PC-3 (cell line): ENCODE data around the gene ERCC2. TPM values are rescaled to one million over a fixed set of nuclear protein-coding genes. Genes with fewer than 3 reads are reported as not detected.

ENCODE experiments used
- ATAC-seq: fragments of 200-7000 bp; cut with Tn5 transposase; 2 replicates; pipeline ENCODE4 v1.9.1; 2020; ENCODE audit warnings: mild to moderate bottlenecking, moderate library complexity
- BruUV-seq: library from RNA; stranded (reverse); fragments of 400-500 nt; replicated peaks from 2 replicates; lab custom pipeline; 2021; lab: Mats Ljungman, UMichigan
- CTCF ChIA-PET: fragments of 300-600 bp; sonication (Branson Sonifier 250); formaldehyde crosslinking; loops from one replicate; lab custom pipeline; 2022; ENCODE audit warnings: antibody characterized with exemption; lab: Charles Lee
- POLR2A ChIA-PET: fragments of 300-600 bp; sonication (Branson Sonifier 250); formaldehyde crosslinking; loops from one replicate; lab custom pipeline; 2022; ENCODE audit warnings: antibody characterized with exemption; ENCODE audit not compliant: unreplicated experiment; lab: Charles Lee
- DNase-seq: peaks from one replicate; pipeline ENCODE4 v3.0.0-alpha.2; 2015
- H2AFZ ChIP-seq: fragments of 300-600 bp; sonication (generic); 2 replicates; pipeline ENCODE4 v1.6.0; 2016; ENCODE audit warnings: antibody characterized with exemption, low read length
- H3F3A ChIP-seq: fragments of 300-600 bp; sonication (generic); one replicate; pipeline ENCODE4 v1.6.0; 2017; ENCODE audit warnings: antibody characterized with exemption, low read length, control low read depth, mild to moderate bottlenecking; ENCODE audit not compliant: unreplicated experiment
- H3K27ac ChIP-seq: fragments of 300-600 bp; sonication (generic); 2 replicates; pipeline ENCODE4 v1.5.1; 2016; ENCODE audit warnings: mild to moderate bottlenecking, low read length
- H3K27me3 ChIP-seq: fragments of 300-600 bp; sonication (generic); 2 replicates; pipeline ENCODE4 v1.6.1; 2016; ENCODE audit warnings: low read length, mixed read lengths
- H3K36me3 ChIP-seq: fragments of 300-600 bp; sonication (generic); 2 replicates; pipeline ENCODE4 v1.6.1; 2016; ENCODE audit warnings: low read depth, mixed run types, low read length, mixed read lengths
- H3K4me1 ChIP-seq: fragments of 300-600 bp; sonication (generic); 2 replicates; pipeline ENCODE4 v1.5.1; 2016; ENCODE audit warnings: low read length; ENCODE audit not compliant: insufficient read depth
- H3K4me2 ChIP-seq: fragments of 300-600 bp; sonication (generic); 2 replicates; pipeline ENCODE4 v1.6.0; 2016; ENCODE audit warnings: low read length
- H3K4me3 ChIP-seq: fragments of 300-600 bp; sonication (generic); 2 replicates; pipeline ENCODE4 v1.5.1; 2016; ENCODE audit warnings: mild to moderate bottlenecking, low read length, mixed read lengths
- H3K79me2 ChIP-seq: fragments of 300-600 bp; sonication (generic); 2 replicates; pipeline ENCODE4 v1.6.1; 2017; ENCODE audit warnings: low read length, mixed read lengths
- H3K9ac ChIP-seq: fragments of 300-600 bp; sonication (generic); 2 replicates; pipeline ENCODE4 v1.6.0; 2016; ENCODE audit warnings: mild to moderate bottlenecking, low read length
- H3K9me2 ChIP-seq: fragments of 300-600 bp; sonication (generic); replicated peaks from 2 replicates; pipeline ENCODE4 v1.6.1; 2016; ENCODE audit warnings: mixed run types, low read length, mixed read lengths
- H3K9me3 ChIP-seq: fragments of 300-600 bp; sonication (generic); 2 replicates; pipeline ENCODE4 v1.6.1; 2016; ENCODE audit warnings: low read length, mixed read lengths
- H4K20me1 ChIP-seq: fragments of 300-600 bp; sonication (generic); 2 replicates; pipeline ENCODE4 v1.6.1; 2016; ENCODE audit warnings: low read length, mixed read lengths
- EZH2 ChIP-seq: fragments of 300-600 bp; sonication (generic); IDR thresholded peaks from one replicate; pipeline ENCODE4 v1.6.1; 2017; ENCODE audit warnings: antibody characterized with exemption, mild to moderate bottlenecking, low read length; ENCODE audit not compliant: unreplicated experiment
- EZH2phosphoT487 ChIP-seq: fragments of 300-600 bp; sonication (generic); IDR thresholded peaks from 2 replicates; pipeline ENCODE4 v1.6.1; 2018; ENCODE audit warnings: mild to moderate bottlenecking, antibody characterized with exemption, low read length, borderline replicate concordance
- intact Hi-C: fragments of 100-400 bp; cut with micrococcal nuclease; formaldehyde crosslinking; loops from 2 replicates; pipeline ENCODE4 v1.9.0; 2023
- total RNA-seq: library from RNA; depleted of rRNA; stranded (reverse); fragments of >200 nt; gene quantifications from 2 replicates; pipeline ENCODE4 v1.2.3, GENCODE V29; 2014
- TF ChIP-seq, protein P1 (sequence below): fragments of 300-600 bp; sonication (generic); conservative IDR thresholded peaks from 2 replicates; pipeline ENCODE4 v1.5.1; 2017; ENCODE audit warnings: antibody characterized with exemption, low read depth, mild to moderate bottlenecking, low read length

The ERCC2 gene
- total RNA-seq, 1 experiment from 2014 or later = 48.0 TPM

DNA sequence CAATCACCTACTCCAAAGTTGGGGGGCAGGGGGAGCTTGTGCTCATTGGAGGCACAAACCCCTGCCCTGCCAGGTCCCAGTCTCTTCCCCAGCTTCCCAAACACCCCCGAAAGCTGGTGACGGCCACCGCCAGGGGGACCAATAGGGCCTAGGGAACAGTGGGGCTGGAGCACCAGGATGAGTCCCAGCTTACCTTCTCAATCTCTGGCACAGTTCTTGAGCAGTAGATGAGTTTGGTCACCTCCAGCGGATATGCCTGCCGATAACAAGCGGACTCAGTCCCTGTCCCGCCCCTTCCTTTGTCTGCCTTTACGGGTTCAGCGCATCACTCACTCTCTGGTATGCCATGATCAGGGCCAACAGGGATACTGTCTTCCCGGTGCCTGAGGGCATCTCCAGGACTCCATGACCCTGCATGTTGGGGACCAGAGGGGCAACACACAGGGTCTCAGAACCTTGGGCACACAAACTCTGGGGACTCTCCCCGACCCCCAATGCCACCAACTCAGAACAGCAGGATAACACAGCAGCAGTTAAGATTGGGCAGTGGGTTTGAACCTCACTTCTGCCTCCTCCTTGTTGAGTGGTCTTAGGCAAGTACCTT, 1.5 kb downstream of the ERCC2 start:
- Histone ChIP-seq H3K9me3 (no peaks in the 10 kb centered on the region), H3K4me2 (peak overlapping the region; percentile 93), H3K27ac (no peak overlapping the region), H3K4me3 (peak overlapping the region; percentile 94), H3K36me3 (no peaks in the 10 kb centered on the region), H3K4me1 (peaks cover 7% of the 10 kb centered on the region), H3K9ac (no peak overlapping the region), H2AFZ (no peak overlapping the region), H3F3A (no peaks in the 10 kb centered on the region), H3K79me2 (peaks cover 29% of the 10 kb centered on the region), H3K9me2 (no peaks in the 10 kb centered on the region), H3K27me3 (no peaks in the 10 kb centered on the region), H4K20me1 (no peaks in the 10 kb centered on the region)
- ChIA-PET CTCF (no interaction called here), POLR2A (no interaction called here)
- ATAC-seq (no peak), DNase-seq (peak; percentile 24)
- TF ChIP-seq, protein P1, sequence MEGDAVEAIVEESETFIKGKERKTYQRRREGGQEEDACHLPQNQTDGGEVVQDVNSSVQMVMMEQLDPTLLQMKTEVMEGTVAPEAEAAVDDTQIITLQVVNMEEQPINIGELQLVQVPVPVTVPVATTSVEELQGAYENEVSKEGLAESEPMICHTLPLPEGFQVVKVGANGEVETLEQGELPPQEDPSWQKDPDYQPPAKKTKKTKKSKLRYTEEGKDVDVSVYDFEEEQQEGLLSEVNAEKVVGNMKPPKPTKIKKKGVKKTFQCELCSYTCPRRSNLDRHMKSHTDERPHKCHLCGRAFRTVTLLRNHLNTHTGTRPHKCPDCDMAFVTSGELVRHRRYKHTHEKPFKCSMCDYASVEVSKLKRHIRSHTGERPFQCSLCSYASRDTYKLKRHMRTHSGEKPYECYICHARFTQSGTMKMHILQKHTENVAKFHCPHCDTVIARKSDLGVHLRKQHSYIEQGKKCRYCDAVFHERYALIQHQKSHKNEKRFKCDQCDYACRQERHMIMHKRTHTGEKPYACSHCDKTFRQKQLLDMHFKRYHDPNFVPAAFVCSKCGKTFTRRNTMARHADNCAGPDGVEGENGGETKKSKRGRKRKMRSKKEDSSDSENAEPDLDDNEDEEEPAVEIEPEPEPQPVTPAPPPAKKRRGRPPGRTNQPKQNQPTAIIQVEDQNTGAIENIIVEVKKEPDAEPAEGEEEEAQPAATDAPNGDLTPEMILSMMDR = no peak
- no peak for TF ChIP-seq EZH2
- no peak for TF ChIP-seq EZH2phosphoT487
- intact Hi-C loops = no loop called here
- BruUV-seq = no TSS peak

DNA sequence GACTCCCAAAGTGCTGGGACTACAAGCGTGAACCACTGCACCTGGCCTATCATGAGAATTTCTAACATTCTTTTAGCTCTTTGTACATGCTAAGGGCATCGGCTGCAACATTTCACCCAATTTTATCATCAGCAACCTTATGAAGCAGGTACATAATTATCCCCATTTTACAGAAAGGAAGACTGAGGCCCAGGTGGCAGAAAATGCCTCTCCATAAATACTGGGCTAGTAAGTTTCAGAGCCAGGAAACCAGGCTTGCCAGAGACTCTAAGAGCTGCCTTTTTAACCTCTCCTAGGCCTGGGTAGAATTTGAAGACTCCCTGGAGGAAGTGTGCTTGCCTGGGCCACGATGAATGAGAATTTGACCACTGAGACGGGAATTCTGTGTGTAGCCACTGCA, 2.2 kb downstream of the ERCC2 start:
- Histone ChIP-seq H3K9ac (no peak overlapping the region), H3K9me2 (no peaks in the 10 kb centered on the region), H3K27ac (no peak overlapping the region), H3K4me3 (no peak overlapping the region), H3F3A (no peaks in the 10 kb centered on the region), H2AFZ (no peak overlapping the region), H3K27me3 (no peaks in the 10 kb centered on the region), H3K4me2 (peak overlapping the region; percentile 93; the same call in 1 of the 2 replicates), H3K4me1 (peaks cover 7% of the 10 kb centered on the region), H3K9me3 (no peaks in the 10 kb centered on the region), H4K20me1 (no peaks in the 10 kb centered on the region), H3K79me2 (peaks cover 29% of the 10 kb centered on the region), H3K36me3 (no peaks in the 10 kb centered on the region)
- ATAC-seq (no peak), DNase-seq (no peak)
- intact Hi-C loops = no loop called here
- POLR2A ChIA-PET = no interaction called here
- TF ChIP-seq EZH2 (no peak), EZH2phosphoT487 (no peak)
- TF ChIP-seq, protein P1 = no peak
- BruUV-seq = no TSS peak
- CTCF ChIA-PET = no interaction called here

DNA sequence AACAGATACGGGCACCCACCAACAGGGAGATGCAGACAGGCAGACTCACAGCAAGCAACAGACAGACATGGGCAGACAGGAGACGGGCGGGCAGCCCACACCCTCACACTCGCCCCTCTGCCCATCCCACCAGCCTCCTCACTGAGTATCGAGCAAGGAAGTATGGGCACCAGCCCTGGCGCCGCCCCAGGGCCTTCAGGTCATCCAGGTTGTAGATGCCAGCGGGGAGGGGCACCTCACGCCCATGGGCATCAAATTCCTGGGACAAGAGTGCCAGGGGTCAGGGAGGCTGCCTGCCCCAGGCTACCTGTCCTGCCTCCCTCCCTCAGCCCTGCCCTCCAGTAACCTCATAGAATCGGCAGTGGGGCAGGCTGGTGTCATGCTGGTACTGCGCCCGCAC, 5.7 kb downstream of the ERCC2 start:
- Histone ChIP-seq H4K20me1 (no peaks in the 10 kb centered on the region), H3K4me2 (no peak overlapping the region), H2AFZ (no peak overlapping the region), H3K27me3 (no peaks in the 10 kb centered on the region), H3K9me3 (no peaks in the 10 kb centered on the region), H3K4me3 (no peak overlapping the region), H3K36me3 (peaks cover 9% of the 10 kb centered on the region; the same call in 1 of the 2 replicates), H3K9me2 (no peaks in the 10 kb centered on the region), H3F3A (no peaks in the 10 kb centered on the region), H3K9ac (no peak overlapping the region), H3K4me1 (peaks cover 7% of the 10 kb centered on the region; the same call in 1 of the 2 replicates), H3K27ac (no peak overlapping the region), H3K79me2 (peaks cover 23% of the 10 kb centered on the region)
- ChIA-PET POLR2A (no interaction called here), CTCF (no interaction called here)
- ATAC-seq (no peak), DNase-seq (no peak)
- intact Hi-C loops = no loop called here
- TF ChIP-seq, protein P1 = no peak
- TF ChIP-seq EZH2 (no peak), EZH2phosphoT487 (no peak)
- BruUV-seq = no TSS peak
